Activated CD8-positive, alpha-beta memory T cell treated with anti-CD3 and anti-CD28 coated beads, Interleukin-2, amount 50 U/mL, for 1 hour (primary cell): ENCODE results near the gene CHRM5.

Experiments
- DNase-seq: peaks from one replicate; pipeline ENCODE4 v3.0.0-alpha.2; 2020; ENCODE audit errors: extremely low read depth

The CHRM5 gene

DNA sequence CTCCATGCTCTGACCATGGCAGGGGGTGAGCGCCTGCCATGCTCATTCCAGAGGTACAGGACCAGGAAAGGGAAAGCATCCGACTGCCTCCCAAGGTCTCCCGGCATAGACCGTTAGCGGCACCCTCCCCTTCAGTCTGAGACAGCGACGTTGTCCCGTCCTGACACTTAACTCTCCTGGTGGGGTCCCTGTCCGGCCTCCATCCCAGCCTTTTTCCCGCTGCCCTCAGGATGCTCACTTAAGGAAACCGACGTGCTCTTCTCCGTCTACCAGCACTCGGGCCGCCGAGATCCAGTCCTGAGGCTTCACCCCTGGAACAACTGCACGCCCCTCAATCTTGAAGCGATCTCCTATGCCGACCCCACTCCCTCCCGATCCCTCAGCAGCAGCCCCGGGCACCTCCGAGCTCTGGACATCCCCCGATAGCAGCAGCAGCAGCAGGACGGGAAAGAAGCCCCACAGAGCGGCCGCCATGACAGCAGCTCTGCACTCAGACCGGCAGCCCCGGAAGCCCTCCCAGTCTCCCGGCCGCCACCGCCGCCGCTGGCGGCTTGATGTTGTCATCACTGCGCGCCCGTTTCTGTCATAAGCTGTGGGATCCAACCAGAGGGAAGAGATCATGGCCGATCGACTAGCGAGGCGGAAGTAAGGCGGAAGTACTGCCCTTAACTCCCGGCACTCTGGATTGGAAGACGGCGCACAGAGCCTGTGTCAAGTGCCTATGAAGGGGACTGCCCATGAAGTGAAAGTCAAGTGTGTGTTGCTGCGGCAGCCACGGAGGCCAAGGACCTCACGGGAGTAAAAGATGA is 133.3 kb downstream of the CHRM5 start, which contains the start of the genes EMC7 and PGBD4:
EMC7 (minus strand) TSS at position 497 of the 809 bp plus-strand sequence; CDS start at position 474, 23 bp downstream.
PGBD4 (plus strand) TSS at position 718 of the 809 bp plus-strand sequence. CDS start 449 bp downstream, outside the sequence.
- peak; percentile 97 for DNase-seq

DNA sequence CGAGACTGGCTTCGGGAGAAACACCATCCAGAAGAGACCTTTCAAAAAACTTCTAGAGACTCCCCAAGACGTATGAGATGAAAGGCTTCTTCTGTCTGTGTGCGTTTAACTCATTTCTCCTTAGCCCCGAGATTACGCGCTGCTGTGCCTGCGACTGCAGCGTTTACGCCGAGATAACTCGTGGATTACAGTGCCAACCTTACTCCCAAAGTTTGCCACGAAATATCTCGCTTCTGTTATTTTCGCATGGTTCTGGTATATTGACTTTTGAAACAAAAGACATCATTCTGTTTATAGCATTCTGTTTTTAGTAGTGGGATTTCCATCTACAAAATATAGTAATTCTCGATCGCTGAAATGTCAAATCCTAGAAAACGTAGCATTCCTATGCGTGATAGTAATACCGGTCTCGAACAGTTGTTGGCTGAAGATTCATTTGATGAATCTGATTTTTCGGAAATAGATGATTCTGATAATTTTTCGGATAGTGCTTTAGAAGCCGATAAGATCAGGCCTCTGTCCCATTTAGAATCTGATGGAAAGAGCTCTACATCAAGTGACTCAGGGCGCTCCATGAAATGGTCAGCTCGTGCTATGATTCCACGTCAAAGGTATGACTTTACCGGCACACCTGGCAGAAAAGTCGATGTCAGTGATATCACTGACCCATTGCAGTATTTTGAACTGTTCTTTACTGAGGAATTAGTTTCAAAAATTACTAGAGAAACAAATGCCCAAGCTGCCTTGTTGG is 134.1 kb downstream of the CHRM5 start:
- no peak for DNase-seq

DNA sequence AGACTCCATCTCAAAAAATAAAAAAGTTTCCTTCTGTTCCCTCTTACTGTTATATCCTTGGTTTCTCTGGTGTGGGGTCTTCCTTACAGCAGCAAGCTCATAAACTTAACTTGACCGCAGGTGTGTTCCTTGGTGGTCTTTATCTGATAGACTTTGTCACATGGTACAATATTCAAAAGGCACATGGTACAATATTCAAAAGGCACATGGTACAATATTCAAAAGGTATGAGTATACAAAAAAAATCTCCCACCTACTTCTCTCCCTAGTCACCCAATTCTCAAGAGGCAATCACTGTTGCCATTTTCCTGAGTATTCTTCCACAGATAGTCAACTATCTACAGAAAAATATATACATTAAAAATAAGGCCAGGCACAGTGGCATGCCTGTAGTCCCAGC is 138.1 kb downstream of the CHRM5 start:
- no peak for DNase-seq

DNA sequence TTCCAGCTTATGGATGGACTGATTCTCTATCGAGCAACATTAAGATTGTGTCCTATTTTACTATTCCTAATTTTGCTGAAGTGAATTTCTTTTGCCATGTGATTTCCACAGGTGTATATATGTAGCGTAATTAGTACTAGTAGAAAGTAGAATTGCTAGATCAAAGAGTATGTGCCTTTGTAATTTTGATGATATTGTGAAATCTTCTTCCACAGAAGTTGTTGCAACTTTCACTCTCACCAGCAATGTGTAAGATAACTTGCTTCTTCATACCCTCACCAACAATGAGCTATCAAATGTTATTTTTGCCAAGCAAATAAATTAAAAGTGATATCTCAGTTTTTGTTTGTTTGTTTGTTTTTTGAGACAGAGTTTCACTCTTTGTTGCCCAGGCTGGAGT is 139.0 kb downstream of the CHRM5 start:
- DNase-seq: no peak

DNA sequence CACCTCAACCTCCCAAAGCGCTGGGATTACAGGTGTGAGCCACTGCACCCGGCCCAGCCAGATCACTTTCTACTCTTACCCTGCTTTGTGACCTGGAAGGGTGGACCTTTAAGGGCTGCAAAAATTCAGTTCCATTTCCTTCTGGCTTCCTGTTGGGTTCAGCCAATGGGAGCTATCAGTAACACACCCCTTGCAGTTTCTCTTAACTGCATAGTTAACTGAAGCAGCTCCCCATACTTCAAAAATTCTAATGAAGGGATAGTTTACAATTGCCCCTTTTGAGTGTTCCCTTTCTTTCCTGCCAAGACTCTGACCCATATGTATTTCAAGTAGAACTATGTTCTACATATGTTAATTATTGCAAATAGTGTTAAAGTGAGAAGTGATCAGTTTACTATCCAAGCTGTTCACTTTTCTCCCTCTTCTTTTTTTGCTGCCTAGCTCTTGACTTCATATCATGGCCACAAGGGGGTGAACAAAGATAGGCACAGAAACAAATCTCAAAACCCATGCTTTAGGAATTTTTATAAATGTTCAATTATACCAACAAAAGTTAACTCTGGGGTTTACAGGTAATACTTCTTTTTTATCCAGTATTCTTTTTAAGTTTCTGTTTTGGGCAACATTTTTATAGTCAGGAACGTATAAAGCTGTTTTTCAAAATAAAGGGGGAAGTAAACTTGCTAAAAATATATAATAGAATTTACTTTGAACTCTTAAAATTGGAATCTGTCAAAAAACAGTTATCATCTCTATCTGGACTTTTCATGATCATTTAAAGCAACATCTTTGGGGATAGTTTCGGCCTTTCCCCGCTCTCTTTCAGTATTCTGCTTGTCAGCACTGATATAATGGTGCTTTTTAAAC is 141.7 kb downstream of the CHRM5 start:
- DNase-seq: no peak

GRCh38 chr15:34111488-34111887 is 143.2 kb downstream of the CHRM5 start:
- DNase-seq: no peak

- no peak for DNase-seq
Observed at GRCh38 chr15:34114215-34114614, 145.9 kb downstream of the CHRM5 start.

DNA sequence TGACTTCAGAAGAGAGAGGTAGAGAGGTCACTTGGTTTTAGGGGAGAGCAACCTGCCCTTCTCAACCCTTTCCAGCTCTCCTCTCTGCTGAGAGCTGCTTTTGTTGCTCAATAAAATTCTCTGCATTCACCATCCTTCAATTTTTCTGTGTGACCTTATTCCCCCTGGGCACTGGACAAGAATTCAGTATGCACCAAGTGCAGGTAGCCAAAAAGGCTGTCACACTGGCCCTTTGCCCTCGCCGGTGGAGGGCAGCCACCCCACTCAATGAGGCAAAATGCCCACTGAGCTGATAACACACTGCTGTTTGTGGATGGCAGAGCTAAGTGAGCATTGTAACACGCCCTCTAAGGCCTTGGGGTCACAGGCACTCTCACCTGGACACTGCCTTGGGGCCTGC is 146.4 kb downstream of the CHRM5 start:
- DNase-seq: no peak

- DNase-seq: no peak
Observed at GRCh38 chr15:34116620-34117019, 148.3 kb downstream of the CHRM5 start.
